B cell (primary cell): ENCODE data around the gene TBC1D1. TPM values are rescaled to one million over a fixed set of nuclear protein-coding genes. Genes with fewer than 3 reads are reported as not detected.

Experiments used
- ATAC-seq: fragments of 200-7000 bp; cut with Tn5 transposase; one replicate; pipeline ENCODE4 v1.10.0; 2021; ENCODE audit warnings: low read depth, mild to moderate bottlenecking, moderate number of reproducible peaks, moderate library complexity
- CTCF ChIA-PET: fragments of 350-600 bp; sonication (Branson Sonifier 250); formaldehyde crosslinking; loops from one replicate; lab custom pipeline; 2021; ENCODE audit warnings: antibody characterized with exemption, inconsistent platforms; lab: Charles Lee
- POLR2A ChIA-PET: fragments of 350-600 bp; sonication (Branson Sonifier 250); formaldehyde crosslinking; loops from one replicate; lab custom pipeline; 2021; ENCODE audit warnings: antibody characterized with exemption; lab: Charles Lee
- DNase-seq: peaks from one replicate; pipeline ENCODE4 v3.0.0; 2013
- H2AFZ ChIP-seq: 2 replicates; pipeline ENCODE4 v1.6.1; 2012; ENCODE audit warnings: mild to moderate bottlenecking, low read depth, low read length; ENCODE audit not compliant: insufficient read depth, poor library complexity, severe bottlenecking
- H3K27ac ChIP-seq, 2 donors: 1 replicate in 1 of 2; 2 replicates in 1 of 2; pipeline ENCODE4 v1.5.1; 2012 to 2013; ENCODE audit warnings: low read length in 2 of 2, mild to moderate bottlenecking in 2 of 2, moderate library complexity in 1 of 2
- H3K27me3 ChIP-seq, 4 experiments: fragments of 200-600 bp in 1 of 4; sonication (generic) in 1 of 4; replicated peaks in 1 of 4; 1 replicate in 2 of 4; 2 replicates in 2 of 4; pipeline versions ENCODE4 v1.6.1 to v1.7.0; 2013 to 2016; ENCODE audit warnings: low read length in 3 of 4, mild to moderate bottlenecking in 2 of 4, mixed read lengths in 1 of 4, moderate library complexity in 1 of 4; ENCODE audit not compliant: insufficient read depth in 4 of 4, control insufficient read depth in 3 of 4; ENCODE audit errors: control extremely low read depth in 1 of 4
- H3K36me3 ChIP-seq, 2 experiments: replicated peaks in 1 of 2; 1 replicate in 1 of 2; 2 replicates in 1 of 2; pipeline versions ENCODE4 v1.6.1 to v1.7.1; 2013; ENCODE audit warnings: low read length in 1 of 2; ENCODE audit not compliant: insufficient read depth in 2 of 2, control insufficient read depth in 1 of 2; ENCODE audit errors: control extremely low read depth in 1 of 2, extremely low read depth in 1 of 2
- H3K4me1 ChIP-seq, 2 donors: fragments of 200-600 bp in 1 of 2; sonication (generic) in 1 of 2; 1 replicate in 1 of 2; 2 replicates in 1 of 2; pipeline versions ENCODE4 v1.5.1 to v1.6.1; 2013 to 2017; ENCODE audit warnings: low read length in 2 of 2; ENCODE audit not compliant: control insufficient read depth in 2 of 2, insufficient read depth in 2 of 2
- H3K4me2 ChIP-seq: replicated peaks from 2 replicates; pipeline ENCODE3; 2012; ENCODE audit warnings: mild to moderate bottlenecking, low read depth, low read length; ENCODE audit not compliant: poor library complexity, severe bottlenecking
- H3K4me3 ChIP-seq, 5 experiments: fragments of 200-600 bp in 1 of 5; sonication (generic) in 1 of 5; 1 replicate in 3 of 5; 2 replicates in 2 of 5; pipeline versions ENCODE4 v1.5.1 to v1.7.0; 2011 to 2016; ENCODE audit warnings: low read length in 4 of 5, mild to moderate bottlenecking in 4 of 5, low read depth in 2 of 5, control low read depth in 1 of 5, moderate library complexity in 1 of 5; ENCODE audit not compliant: insufficient read depth in 1 of 5; ENCODE audit errors: control extremely low read depth in 1 of 5, extremely low read depth in 1 of 5
- H3K79me2 ChIP-seq: fragments of 200-600 bp; sonication (generic); one replicate; pipeline ENCODE4 v1.6.0; 2016; ENCODE audit warnings: low read length; ENCODE audit not compliant: control insufficient read depth, insufficient read depth
- H3K9ac ChIP-seq: fragments of 200-600 bp; sonication (generic); 2 replicates; pipeline ENCODE4 v1.6.1; 2017; ENCODE audit warnings: mild to moderate bottlenecking, low read length, moderate library complexity
- H3K9me3 ChIP-seq, 3 donors: one replicate each; pipeline versions ENCODE4 v1.6.1 to v1.7.1; 2013; ENCODE audit warnings: low read length in 2 of 3; ENCODE audit not compliant: control insufficient read depth in 2 of 3, insufficient read depth in 1 of 3; ENCODE audit errors: control extremely low read depth in 1 of 3
- H4K20me1 ChIP-seq: 2 replicates; pipeline ENCODE4 v1.6.0; 2012; ENCODE audit warnings: mild to moderate bottlenecking, low read length; ENCODE audit not compliant: insufficient read depth, control insufficient read depth, poor library complexity, severe bottlenecking
- H3K27ac Mint-ChIP-seq: one replicate; pipeline ENCODE4 v1.8.0; 2021; ENCODE audit warnings: mixed read lengths
- H3K27me3 Mint-ChIP-seq: one replicate; pipeline ENCODE4 v1.8.0; 2021; ENCODE audit warnings: mixed read lengths
- H3K4me1 Mint-ChIP-seq: one replicate; pipeline ENCODE4 v1.8.0; 2021; ENCODE audit warnings: mixed read lengths
- H3K4me3 Mint-ChIP-seq: one replicate; pipeline ENCODE4 v1.8.0; 2021; ENCODE audit warnings: mixed read lengths
- H3K9me3 Mint-ChIP-seq: one replicate; pipeline ENCODE4 v1.8.0; 2022; ENCODE audit warnings: mixed read lengths; ENCODE audit not compliant: insufficient read depth
- EZH2 ChIP-seq: IDR thresholded peaks from 2 replicates; pipeline ENCODE4 v1.6.1; 2012; ENCODE audit warnings: borderline replicate concordance, low read depth, mild to moderate bottlenecking, moderate library complexity, low read length; ENCODE audit not compliant: insufficient read depth, poor library complexity, severe bottlenecking
- WGBS: methylation state at CpG from one replicate; pipeline ENCODE4 v1.1.5; 2013; ENCODE audit warnings: missing lambda C conversion rate; ENCODE audit not compliant: insufficient coverage; 5-methylcytosine and 5-hydroxymethylcytosine counted together
- intact Hi-C: fragments of 100-400 bp; cut with micrococcal nuclease; formaldehyde crosslinking; loops from one replicate; pipeline ENCODE4 v1.10.0; 2022
- polyA plus RNA-seq: library from polyadenylated mRNA; depleted of rRNA; stranded (reverse); fragments of >200 nt; gene quantifications from 2 replicates; pipeline ENCODE4 v1.2.3, GENCODE V29; 2012
- total RNA-seq, 2 donors: library from RNA; stranded (reverse); fragments of 120-200 nt in 1 of 2; gene quantifications; 1 replicate in 1 of 2; 2 replicates in 1 of 2; pipeline versions ENCODE4 v1.2.3 to v1.2.4, GENCODE V29; 2013 to 2022
- TF ChIP-seq, protein P1 (sequence below): fragments of 200-600 bp; IDR thresholded peaks from one replicate; pipeline ENCODE4 v1.8.0; 2022; ENCODE audit warnings: antibody characterized with exemption, mild to moderate bottlenecking

TBC1D1 gene
- total and polyA plus RNA-seq, 2 donors (not counting 1 experiment from before 2014, with no cell fraction given) = 88.2 to 98.7 TPM

DNA sequence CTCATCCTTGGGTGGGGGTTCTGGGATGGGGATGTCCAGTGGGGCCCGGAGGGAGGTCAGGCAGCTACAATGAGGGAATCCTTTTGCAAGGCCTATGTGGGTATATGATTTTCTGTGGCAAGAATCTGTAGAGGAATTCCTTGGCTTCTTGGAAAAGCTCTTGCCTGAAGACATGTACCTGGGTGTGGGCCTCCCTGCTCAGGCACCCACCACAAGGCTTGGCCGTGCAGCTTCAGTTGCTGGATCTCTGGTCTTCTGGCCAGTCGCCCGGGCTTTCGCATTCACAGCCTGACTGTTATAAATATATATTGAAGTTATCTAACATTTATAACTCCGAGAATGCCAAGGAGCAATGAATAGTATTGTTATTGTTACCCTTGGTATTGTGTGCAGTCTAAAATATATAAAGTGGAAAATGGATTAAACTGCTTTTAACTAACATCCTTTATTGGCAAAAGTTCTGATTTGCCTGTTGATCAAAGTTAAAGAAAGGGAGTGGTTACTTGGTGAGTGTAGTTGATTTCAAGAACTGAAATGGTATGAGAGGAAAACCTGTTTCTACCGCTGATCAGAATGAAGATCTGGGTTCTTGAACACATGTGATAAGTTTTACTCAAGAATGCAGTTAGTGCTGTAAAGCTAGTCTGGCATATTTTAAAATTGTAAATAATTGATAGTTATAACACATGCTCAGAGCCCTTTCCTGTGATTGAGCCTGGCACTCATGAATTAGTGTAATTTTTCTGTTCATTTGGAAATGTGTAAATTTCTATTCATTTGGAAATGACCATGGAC, 105.3 kb downstream of the TBC1D1 start:
- no peak overlapping the region for H2AFZ ChIP-seq
- no peak for TF ChIP-seq EZH2
- TF ChIP-seq, protein P1, sequence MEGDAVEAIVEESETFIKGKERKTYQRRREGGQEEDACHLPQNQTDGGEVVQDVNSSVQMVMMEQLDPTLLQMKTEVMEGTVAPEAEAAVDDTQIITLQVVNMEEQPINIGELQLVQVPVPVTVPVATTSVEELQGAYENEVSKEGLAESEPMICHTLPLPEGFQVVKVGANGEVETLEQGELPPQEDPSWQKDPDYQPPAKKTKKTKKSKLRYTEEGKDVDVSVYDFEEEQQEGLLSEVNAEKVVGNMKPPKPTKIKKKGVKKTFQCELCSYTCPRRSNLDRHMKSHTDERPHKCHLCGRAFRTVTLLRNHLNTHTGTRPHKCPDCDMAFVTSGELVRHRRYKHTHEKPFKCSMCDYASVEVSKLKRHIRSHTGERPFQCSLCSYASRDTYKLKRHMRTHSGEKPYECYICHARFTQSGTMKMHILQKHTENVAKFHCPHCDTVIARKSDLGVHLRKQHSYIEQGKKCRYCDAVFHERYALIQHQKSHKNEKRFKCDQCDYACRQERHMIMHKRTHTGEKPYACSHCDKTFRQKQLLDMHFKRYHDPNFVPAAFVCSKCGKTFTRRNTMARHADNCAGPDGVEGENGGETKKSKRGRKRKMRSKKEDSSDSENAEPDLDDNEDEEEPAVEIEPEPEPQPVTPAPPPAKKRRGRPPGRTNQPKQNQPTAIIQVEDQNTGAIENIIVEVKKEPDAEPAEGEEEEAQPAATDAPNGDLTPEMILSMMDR = no peak
- ATAC-seq (no peak), DNase-seq (no peak)
- peaks cover 0 to 4% (median 0%) of the 10 kb centered on the region in 3 donors for H3K9me3 ChIP-seq
- H3K79me2 ChIP-seq = peaks cover 98% of the 10 kb centered on the region
- peaks cover under 1 to 5% of the 10 kb centered on the region in 2 experiments for H3K36me3 ChIP-seq
- no peak overlapping the region for H3K4me2 ChIP-seq
- H3K4me1 ChIP-seq = peaks cover 29 to 34% of the 10 kb centered on the region in 2 donors
- CTCF ChIA-PET = interaction anchor here (0.6 kb wide), 1 partner anchor 394 kb away, joined by 3 read pairs; no protein-coding TSS in a partner anchor
- Mint-ChIP-seq H3K27ac (no peak overlapping the region), H3K9me3 (peaks cover 4% of the 10 kb centered on the region), H3K4me3 (no peak overlapping the region), H3K4me1 (peaks cover 53% of the 10 kb centered on the region), H3K27me3 (no peaks in the 10 kb centered on the region)
- H3K27ac ChIP-seq = no peak overlapping the region
- peaks cover 33% of the 10 kb centered on the region for H4K20me1 ChIP-seq
- intact Hi-C loops = loop anchor here (2.0 kb wide), 1 partner anchor 27 kb away; no protein-coding TSS in a partner anchor
- 100% methylated on average over 1 of the region's 7 CpGs for WGBS
- no peak overlapping the region for H3K9ac ChIP-seq
- no peak overlapping the region for H3K4me3 ChIP-seq
- POLR2A ChIA-PET = no interaction called here
- H3K27me3 ChIP-seq = no peaks in the 10 kb centered on the region

DNA sequence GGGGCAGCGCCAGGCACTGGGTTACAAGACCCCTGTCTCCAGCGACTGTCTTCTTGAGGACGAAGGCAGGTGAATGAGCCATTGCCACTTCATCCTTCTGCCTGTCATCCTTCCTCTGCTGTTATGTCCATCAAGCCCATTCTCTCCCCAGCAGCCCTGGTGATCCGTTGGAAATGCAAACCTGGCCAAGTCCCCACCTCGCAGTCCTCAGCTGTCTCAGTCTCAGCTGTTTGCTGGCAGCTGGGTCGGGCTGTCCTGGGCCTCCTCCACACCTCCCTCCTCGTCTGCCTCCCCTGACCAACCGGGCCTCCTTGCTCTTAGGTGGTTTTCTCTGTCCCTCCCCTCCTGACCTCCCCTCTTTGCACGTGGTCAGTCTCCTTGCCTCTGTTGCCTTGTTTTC, 107.3 kb downstream of the TBC1D1 start:
- peaks cover 50% of the 10 kb centered on the region for H4K20me1 ChIP-seq
- no peak for DNase-seq
- H3K4me3 Mint-ChIP-seq = no peak overlapping the region
- ChIA-PET CTCF (no interaction called here), POLR2A (no interaction called here)
- H3K4me3 ChIP-seq = no peak overlapping the region
- no peak for TF ChIP-seq EZH2
- TF ChIP-seq, protein P1 = no peak
- no peaks in the 10 kb centered on the region for H3K9me3 Mint-ChIP-seq
- peaks cover 5 to 10% of the 10 kb centered on the region in 2 experiments for H3K36me3 ChIP-seq
- no peak for ATAC-seq
- H3K4me1 ChIP-seq = peaks cover 24 to 26% of the 10 kb centered on the region in 2 donors
- H3K27ac Mint-ChIP-seq = no peak overlapping the region
- no peaks in the 10 kb centered on the region for H3K9me3 ChIP-seq
- no peak overlapping the region for H2AFZ ChIP-seq
- no peak overlapping the region for H3K9ac ChIP-seq
- no peaks in the 10 kb centered on the region for H3K27me3 ChIP-seq
- H3K4me2 ChIP-seq = no peak overlapping the region
- H3K79me2 ChIP-seq = peaks cover 99% of the 10 kb centered on the region
- H3K27ac ChIP-seq = no peak overlapping the region
- 96% methylated on average over 6 of the region's 9 CpGs for WGBS
- no peaks in the 10 kb centered on the region for H3K27me3 Mint-ChIP-seq
- H3K4me1 Mint-ChIP-seq = peaks cover 51% of the 10 kb centered on the region
- intact Hi-C loops = no loop called here
